Activated CD4-positive, alpha-beta T cell treated with anti-CD3 and anti-CD28 coated beads for 36 hours (primary cell): ENCODE data around the gene OR51B6. TPM values are rescaled to one million over a fixed set of nuclear protein-coding genes. Genes with fewer than 3 reads are reported as not detected.

Source experiments
- ATAC-seq: fragments of 200-7000 bp; cut with Tn5 transposase; one replicate; pipeline ENCODE4 v1.10.0; 2021; ENCODE audit warnings: mild to moderate bottlenecking, moderate library complexity
- CTCF ChIA-PET: fragments of 350-600 bp; sonication (Branson Sonifier 250); formaldehyde crosslinking; loops from one replicate; lab custom pipeline; 2021; ENCODE audit warnings: antibody characterized with exemption; lab: Charles Lee
- POLR2A ChIA-PET: fragments of 350-600 bp; sonication (Branson Sonifier 250); formaldehyde crosslinking; loops from one replicate; lab custom pipeline; 2021; ENCODE audit warnings: antibody characterized with exemption, inconsistent platforms; lab: Charles Lee
- DNase-seq: peaks from one replicate; pipeline ENCODE4 v3.0.0-alpha.2; 2020
- H3K27ac Mint-ChIP-seq: one replicate; pipeline ENCODE4 v1.8.0; 2021; ENCODE audit warnings: mixed read lengths
- H3K27me3 Mint-ChIP-seq: one replicate; pipeline ENCODE4 v1.8.0; 2021; ENCODE audit warnings: mixed read lengths
- H3K36me3 Mint-ChIP-seq: one replicate; pipeline ENCODE4 v1.8.0; 2021; ENCODE audit warnings: low read depth, mixed read lengths
- H3K4me1 Mint-ChIP-seq: one replicate; pipeline ENCODE4 v1.8.0; 2021; ENCODE audit warnings: mixed read lengths
- H3K4me3 Mint-ChIP-seq: one replicate; pipeline ENCODE4 v1.8.0; 2021; ENCODE audit warnings: mild to moderate bottlenecking, moderate library complexity, mixed read lengths
- H3K9me3 Mint-ChIP-seq: one replicate; pipeline ENCODE4 v1.8.0; 2021; ENCODE audit warnings: low read depth, mixed read lengths
- intact Hi-C, 2 experiments: fragments of 100-400 bp; cut with DNase I in 1 of 2; cut with micrococcal nuclease in 1 of 2; formaldehyde crosslinking; loops; one replicate each; pipeline versions ENCODE4 v1.14.2 to v1.15.1; 2022 to 2024; cut with DNase I, micrococcal nuclease
- total RNA-seq, 2 experiments: library from RNA; stranded (reverse); gene quantifications; one replicate each; pipeline ENCODE4 v1.2.3, GENCODE V29; 2021

The OR51B6 gene
- total RNA-seq, 2 experiments from 2014 or later = not detected

DNA sequence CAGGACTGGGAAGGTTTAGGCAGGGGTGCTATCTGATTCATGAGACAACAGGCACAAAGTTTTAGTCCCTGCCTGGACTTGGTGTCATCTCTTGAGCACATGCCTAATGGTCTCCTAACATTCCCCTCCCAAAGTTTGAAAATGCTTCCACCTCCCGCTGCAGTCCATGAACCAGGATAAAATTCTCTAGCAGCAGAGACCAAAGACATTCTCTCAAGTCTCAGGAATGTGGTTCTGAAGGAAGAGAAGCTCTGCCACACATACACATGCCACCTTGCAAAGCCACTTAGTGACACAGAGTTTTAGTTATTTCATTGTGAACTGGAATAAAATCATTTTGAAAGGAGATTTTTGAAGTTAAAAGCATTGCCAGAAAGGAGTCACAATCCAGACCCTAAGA, 15.5 kb downstream of the OR51B6 start:
- Mint-ChIP-seq H3K27ac (no peak overlapping the region), H3K9me3 (no peaks in the 10 kb centered on the region), H3K4me3 (no peak overlapping the region), H3K36me3 (no peaks in the 10 kb centered on the region), H3K27me3 (peaks cover 5% of the 10 kb centered on the region), H3K4me1 (no peaks in the 10 kb centered on the region)
- ATAC-seq (no peak), DNase-seq (no peak)
- ChIA-PET POLR2A (no interaction called here), CTCF (no interaction called here)
- intact Hi-C loops = no loop called here

DNA sequence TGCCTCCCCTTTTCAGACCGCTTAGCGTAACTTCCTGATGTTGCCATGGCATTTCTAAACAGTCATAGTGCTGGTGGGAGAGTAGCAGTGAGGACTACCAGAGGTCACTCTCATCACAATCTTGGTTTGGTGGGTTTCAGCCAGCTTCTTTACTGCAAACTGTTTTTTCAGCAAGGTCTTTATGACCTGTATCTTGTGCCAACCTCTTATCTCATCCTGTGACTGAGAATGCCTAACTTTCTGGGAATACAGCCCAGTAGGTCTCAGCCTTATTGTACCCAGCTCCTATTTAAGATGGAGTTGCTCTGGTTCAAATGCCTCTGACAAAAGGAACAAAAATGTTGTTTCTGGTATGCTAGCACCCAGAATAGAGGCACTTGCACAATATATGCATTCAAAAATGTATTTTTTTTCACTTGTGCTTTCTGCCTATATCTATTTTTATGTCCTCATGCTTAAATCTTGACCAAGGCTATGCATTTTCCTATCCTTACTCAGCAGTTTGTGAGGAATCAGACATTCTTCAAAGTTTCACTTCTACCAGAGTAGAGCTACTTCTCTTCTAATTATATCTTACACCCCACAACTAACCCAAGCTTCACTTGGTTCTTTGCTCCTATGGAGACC, 16.3 kb downstream of the OR51B6 start:
- ATAC-seq = no peak
- no peaks in the 10 kb centered on the region for H3K9me3 Mint-ChIP-seq
- intact Hi-C loops = no loop called here

DNA sequence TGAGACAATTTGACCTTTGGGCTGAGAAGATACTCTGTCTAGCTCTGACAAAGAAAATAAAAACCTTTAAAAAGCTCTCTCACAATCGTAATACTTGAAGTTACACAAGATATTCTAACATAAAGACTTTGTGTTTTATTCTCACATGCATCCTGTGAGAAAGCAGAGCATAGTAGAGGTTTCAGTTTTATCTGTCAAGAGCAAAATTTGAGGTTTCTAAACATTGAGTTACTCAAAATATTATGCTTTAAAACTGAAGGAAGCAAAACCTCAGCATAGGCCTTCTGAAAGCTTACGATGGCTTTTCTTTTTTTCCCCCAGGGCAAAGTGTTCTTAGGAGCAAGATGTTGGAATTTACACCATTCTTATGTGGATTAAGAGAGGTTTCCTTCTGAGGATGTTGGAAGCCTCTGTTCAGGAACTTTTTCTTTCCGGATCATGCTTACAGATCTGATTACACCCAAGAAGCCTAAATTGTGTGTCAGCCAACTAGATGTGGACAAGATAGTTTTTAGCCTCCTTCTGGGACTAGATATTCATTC, 17.3 kb downstream of the OR51B6 start:
- ChIA-PET CTCF (no interaction called here), POLR2A (no interaction called here)
- Mint-ChIP-seq H3K4me1 (no peaks in the 10 kb centered on the region), H3K27me3 (peaks cover 9% of the 10 kb centered on the region), H3K9me3 (no peaks in the 10 kb centered on the region), H3K36me3 (no peaks in the 10 kb centered on the region), H3K4me3 (no peak overlapping the region), H3K27ac (no peak overlapping the region)
- ATAC-seq (no peak), DNase-seq (no peak)
- intact Hi-C loops = no loop called here

More for the DNA sequence above, 16.3 kb downstream of the OR51B6 start:
- POLR2A ChIA-PET = no interaction called here
- no peak for DNase-seq
- H3K36me3 Mint-ChIP-seq = no peaks in the 10 kb centered on the region
- H3K27me3 Mint-ChIP-seq = peaks cover 5% of the 10 kb centered on the region
- H3K4me3 Mint-ChIP-seq = no peak overlapping the region
- CTCF ChIA-PET = no interaction called here
- H3K27ac Mint-ChIP-seq = no peak overlapping the region
- no peaks in the 10 kb centered on the region for H3K4me1 Mint-ChIP-seq

GRCh38 chr11:5369789-5370188, 18.5 kb downstream of the OR51B6 start:
- ChIA-PET CTCF (no interaction called here), POLR2A (no interaction called here)
- Mint-ChIP-seq H3K27me3 (peaks cover 13% of the 10 kb centered on the region), H3K4me1 (no peaks in the 10 kb centered on the region), H3K4me3 (no peak overlapping the region), H3K9me3 (no peaks in the 10 kb centered on the region), H3K36me3 (no peaks in the 10 kb centered on the region), H3K27ac (no peak overlapping the region)
- intact Hi-C loops = no loop called here
- no peak for DNase-seq
- no peak for ATAC-seq

DNA sequence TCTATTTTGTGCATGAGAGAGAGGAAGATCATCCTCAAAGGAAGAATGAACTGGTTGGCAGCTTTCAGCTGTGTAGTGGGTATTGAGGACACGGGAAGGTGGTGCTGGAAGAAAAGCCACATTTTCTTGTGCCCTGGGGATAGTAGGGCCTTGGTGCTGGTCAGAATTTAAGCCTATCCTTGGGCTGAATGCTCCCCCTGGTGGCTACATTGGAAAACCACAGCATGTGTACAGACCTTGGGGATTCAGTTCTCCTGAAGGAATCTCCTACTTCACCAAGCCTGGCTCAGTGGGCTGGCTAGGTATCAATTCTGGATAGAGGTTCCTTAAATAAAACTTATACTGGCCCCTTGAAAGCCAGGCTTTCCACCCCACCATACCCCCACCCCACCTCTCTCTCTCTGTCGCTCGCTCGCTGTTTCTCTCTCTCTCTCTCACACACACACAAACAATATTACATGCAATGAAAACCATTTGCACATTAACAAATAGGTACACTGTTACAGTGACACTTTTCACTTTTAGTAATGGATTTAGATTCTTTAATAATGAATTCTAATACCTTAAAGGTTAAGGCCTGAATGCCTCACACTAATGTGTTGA, 29.5 kb downstream of the OR51B6 start:
- no peak overlapping the region for H3K4me3 Mint-ChIP-seq
- H3K27me3 Mint-ChIP-seq = no peaks in the 10 kb centered on the region
- POLR2A ChIA-PET = no interaction called here
- intact Hi-C loops = loop anchor here (1.0 to 10.0 kb wide), 4 partner anchors 176 to 1194 kb away; partner anchors contain the start of gene OR51V1 (in 1 of the 2)
- H3K4me1 Mint-ChIP-seq = no peaks in the 10 kb centered on the region
- H3K9me3 Mint-ChIP-seq = no peaks in the 10 kb centered on the region
- ATAC-seq = peak; percentile 55
- no peak overlapping the region for H3K27ac Mint-ChIP-seq
- H3K36me3 Mint-ChIP-seq = no peaks in the 10 kb centered on the region
- CTCF ChIA-PET = interaction anchor here (1.0 to 1.1 kb wide), 2 partner anchors 91 to 745 kb away, joined by 3 read pairs; no protein-coding TSS in a partner anchor
- DNase-seq = peak; percentile 54

GRCh38 chr11:5383576-5383975, 32.3 kb downstream of the OR51B6 start, which contains the start of gene OR51M1:
OR51M1 (plus strand) TSS chr11:5383812; CDS start chr11:5389399, 5,587 bp downstream.
- no peaks in the 10 kb centered on the region for H3K4me1 Mint-ChIP-seq
- ChIA-PET CTCF (no interaction called here), POLR2A (no interaction called here)
- no peak within 1 kb of the TSS for H3K27ac Mint-ChIP-seq
- intact Hi-C loops = loop anchor here in 1 of 2 experiments (10.0 kb wide), 1 partner anchor 179 kb away; the partner anchor contains the start of gene OR51V1
- no peaks in the 10 kb centered on the region for H3K9me3 Mint-ChIP-seq
- H3K27me3 Mint-ChIP-seq = no peaks in the 10 kb centered on the region
- H3K36me3 Mint-ChIP-seq = no peaks in the 10 kb centered on the region
- no peak within 1 kb of the TSS for H3K4me3 Mint-ChIP-seq
- ATAC-seq = no peak
- no peak for DNase-seq

GRCh38 chr11:5384335-5384734, 33.0 kb downstream of the OR51B6 start:
- H3K9me3 Mint-ChIP-seq = no peaks in the 10 kb centered on the region
- ChIA-PET CTCF (no interaction called here), POLR2A (no interaction called here)
- no peak overlapping the region for H3K4me3 Mint-ChIP-seq
- intact Hi-C loops = loop anchor here in 1 of 2 experiments (10.0 kb wide), 1 partner anchor 180 kb away; the partner anchor contains the start of gene OR51V1
- H3K4me1 Mint-ChIP-seq = no peaks in the 10 kb centered on the region
- H3K36me3 Mint-ChIP-seq = no peaks in the 10 kb centered on the region
- H3K27ac Mint-ChIP-seq = no peak overlapping the region
- no peaks in the 10 kb centered on the region for H3K27me3 Mint-ChIP-seq
- no peak for ATAC-seq
- DNase-seq = no peak

- H3K4me1 Mint-ChIP-seq = no peaks in the 10 kb centered on the region
- POLR2A ChIA-PET = no interaction called here
- no peak overlapping the region for H3K4me3 Mint-ChIP-seq
- H3K9me3 Mint-ChIP-seq = no peaks in the 10 kb centered on the region
- H3K36me3 Mint-ChIP-seq = no peaks in the 10 kb centered on the region
- DNase-seq = no peak
- H3K27ac Mint-ChIP-seq = no peak overlapping the region
- peaks cover 3% of the 10 kb centered on the region for H3K27me3 Mint-ChIP-seq
- no peak for ATAC-seq
- CTCF ChIA-PET = no interaction called here
- intact Hi-C loops = no loop called here
These were observed 38.9 kb downstream of the OR51B6 start for GRCh38 chr11:5390210-5390609.

- H3K27me3 Mint-ChIP-seq = peaks cover 3% of the 10 kb centered on the region
- no peak for ATAC-seq
These were observed 42.8 kb downstream of the OR51B6 start for GRCh38 chr11:5394091-5394490.

GRCh38 chr11:5398936-5399335, 47.6 kb downstream of the OR51B6 start:
- Mint-ChIP-seq H3K9me3 (peaks cover 2% of the 10 kb centered on the region), H3K36me3 (no peaks in the 10 kb centered on the region), H3K27ac (no peak overlapping the region), H3K27me3 (no peaks in the 10 kb centered on the region), H3K4me3 (no peak overlapping the region), H3K4me1 (no peaks in the 10 kb centered on the region)
- ChIA-PET CTCF (no interaction called here), POLR2A (no interaction called here)
- no peak for ATAC-seq
- no peak for DNase-seq
- intact Hi-C loops = no loop called here

More at GRCh38 chr11:5394091-5394490, 42.8 kb downstream of the OR51B6 start:
- no peak overlapping the region for H3K27ac Mint-ChIP-seq
- intact Hi-C loops = no loop called here
- no peak for DNase-seq
- H3K9me3 Mint-ChIP-seq = no peaks in the 10 kb centered on the region
- no peaks in the 10 kb centered on the region for H3K4me1 Mint-ChIP-seq
- H3K36me3 Mint-ChIP-seq = no peaks in the 10 kb centered on the region
- POLR2A ChIA-PET = no interaction called here
- CTCF ChIA-PET = no interaction called here
- H3K4me3 Mint-ChIP-seq = no peak overlapping the region
